HepG2 (cell line): ENCODE results near the gene WDR59. TPM values are rescaled to one million over a fixed set of nuclear protein-coding genes. Genes with fewer than 3 reads are reported as not detected.

Experiments used
- CEBPG ChIP-seq: IDR thresholded peaks from 2 replicates; pipeline ENCODE4 v1.6.1; 2016
- CREB1 ChIP-seq, 2 experiments: fragments of 450-650 bp in 1 of 2; IDR thresholded peaks; 2 replicates each; pipeline ENCODE4 v1.6.1; 2016 to 2017; ENCODE audit warnings: control low read depth in 1 of 2, mild to moderate bottlenecking in 1 of 2, missing compliant biosample characterization in 1 of 2, missing genetic modification characterization in 1 of 2
- ISX ChIP-seq: sonication (generic); formaldehyde crosslinking; conservative IDR thresholded peaks from 2 replicates; pipeline ENCODE4 v1.5.0; 2020; ENCODE audit warnings: missing genetic modification reagents
- NFAT5 ChIP-seq: sonication (generic); formaldehyde crosslinking; IDR thresholded peaks from 2 replicates; pipeline ENCODE4 v1.4.0; 2020; ENCODE audit warnings: missing genetic modification reagents
- POLR2AphosphoS2 ChIP-seq: IDR thresholded peaks from 2 replicates; pipeline ENCODE4 v1.6.1; 2011; ENCODE audit warnings: low read depth, low read length, improper control_type of control experiment
- REXO4 ChIP-seq: sonication (generic); formaldehyde crosslinking; IDR thresholded peaks from 2 replicates; pipeline ENCODE4 v1.8.0; 2022; ENCODE audit warnings: missing genetic modification reagents, mild to moderate bottlenecking, borderline replicate concordance
- SKI ChIP-seq: fragments of 450-650 bp; IDR thresholded peaks from one replicate; pipeline ENCODE4 v1.6.1; 2018; ENCODE audit warnings: mild to moderate bottlenecking; ENCODE audit not compliant: partially characterized antibody
- ZNF34 ChIP-seq: sonication (generic); formaldehyde crosslinking; IDR thresholded peaks from 2 replicates; pipeline ENCODE4 v1.4.0; 2020; ENCODE audit warnings: mild to moderate bottlenecking, missing genetic modification reagents, borderline replicate concordance
- ZNF577 ChIP-seq: sonication (generic); formaldehyde crosslinking; IDR thresholded peaks from 2 replicates; pipeline ENCODE4 v1.4.0; 2020; ENCODE audit warnings: mild to moderate bottlenecking, low read depth, missing genetic modification reagents, borderline replicate concordance
- ZNF770 ChIP-seq: sonication (generic); formaldehyde crosslinking; IDR thresholded peaks from 2 replicates; pipeline ENCODE4 v1.5.0; 2020; ENCODE audit warnings: mild to moderate bottlenecking, missing genetic modification reagents
- ZNF776 ChIP-seq: sonication (generic); formaldehyde crosslinking; IDR thresholded peaks from 2 replicates; pipeline ENCODE4 v1.4.0; 2020; ENCODE audit warnings: mild to moderate bottlenecking, missing genetic modification reagents
- ZNF850 ChIP-seq: sonication (generic); formaldehyde crosslinking; conservative IDR thresholded peaks from 2 replicates; pipeline ENCODE4 v1.9.0; 2021; ENCODE audit warnings: mild to moderate bottlenecking, missing genetic modification reagents
- ZSCAN9 ChIP-seq: IDR thresholded peaks from 2 replicates; pipeline ENCODE4 v1.6.1; 2016; ENCODE audit warnings: borderline replicate concordance
- polyA plus RNA-seq, 8 experiments: library from polyadenylated mRNA; depleted of rRNA in 3 of 8; stranded (reverse) in 7 of 8; unstranded in 1 of 8; fragments of >200 nt; fragmentation: Illumina TruSeq in 4 of 8; extraction: Trizol in 4 of 8; gene quantifications; 2 replicates each; pipeline versions ENCODE4 v1.2.1 to v1.2.3, GENCODE V29; 2011 to 2016; ENCODE audit warnings: low read depth in 4 of 8, missing spikeins in 1 of 8, mixed read lengths in 1 of 8; ENCODE audit not compliant: insufficient read depth in 1 of 8
- total RNA-seq, 5 experiments: library from RNA; depleted of rRNA; stranded (reverse); fragments of >200 nt; fragmentation: Illumina TruSeq; extraction: Trizol; gene quantifications; 2 replicates each; pipeline ENCODE4 v1.2.3, GENCODE V29; 2016; ENCODE audit warnings: low read depth in 1 of 5
- TF ChIP-seq, protein P1 (sequence below): sonication (generic); formaldehyde crosslinking; IDR thresholded peaks from 2 replicates; pipeline ENCODE4 v1.8.1; 2023; ENCODE audit warnings: mild to moderate bottlenecking, moderate library complexity, missing genetic modification reagents

WDR59 gene
- total and polyA plus RNA-seq, 2 of the 13 experiments (the other 11 are each of a cell fraction or from before 2014, with no cell fraction given) = 65.2 to 306 TPM

GRCh38 chr16:74872302-74872701 is 112.6 kb downstream of the WDR59 start (continued):
- no peak for TF ChIP-seq SKI
- TF ChIP-seq, protein P1, sequence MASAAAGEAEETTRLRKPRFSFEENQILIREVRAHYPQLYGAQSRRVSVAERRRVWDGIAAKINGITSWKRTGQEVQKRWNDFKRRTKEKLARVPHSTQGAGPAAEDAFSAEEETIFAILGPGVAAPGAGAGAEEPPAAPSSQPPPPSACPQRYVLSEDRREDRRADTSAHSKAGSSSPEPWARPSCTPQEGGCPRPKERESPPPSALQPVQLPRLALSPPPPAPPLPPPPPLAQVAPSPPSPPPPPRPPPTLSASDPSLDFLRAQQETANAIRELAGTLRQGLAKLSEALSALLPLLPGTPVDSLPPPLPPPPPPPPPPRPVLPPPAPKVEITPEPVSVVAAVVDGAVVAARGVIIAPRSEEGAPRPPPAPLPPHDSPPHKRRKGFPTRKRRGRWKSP (CRISPR knock-in tag) = no peak
- TF ChIP-seq ZNF577 = no peak
- no peak for TF ChIP-seq ZNF850 (CRISPR knock-in tag)
- no peak for TF ChIP-seq ZNF776 (CRISPR knock-in tag)
- TF ChIP-seq CEBPG = peak; percentile 34; the same call in 1 of the 2 replicates
- no peak for TF ChIP-seq CREB1 (IDR thresholded peaks at IDR 0.05)
- TF ChIP-seq CREB1 (CRISPR knock-in tag; IDR thresholded peaks at IDR 0.05) = no peak
- TF ChIP-seq POLR2AphosphoS2 = no peak
- peak; percentile 83 for TF ChIP-seq ZNF770 (CRISPR knock-in tag)
- no peak for TF ChIP-seq ZSCAN9 (CRISPR knock-in tag)
- no peak for TF ChIP-seq NFAT5
- no peak for TF ChIP-seq ZNF34 (CRISPR knock-in tag)
- TF ChIP-seq ISX (CRISPR knock-in tag) = no peak
- TF ChIP-seq REXO4 (CRISPR knock-in tag) = no peak
